OCI-LY7 (cell line): ENCODE data around the gene MNT. TPM values are rescaled to one million over a fixed set of nuclear protein-coding genes. Genes with fewer than 3 reads are reported as not detected.

Experiments
- BruUV-seq: library from RNA; stranded (reverse); fragments of 400-500 nt; replicated peaks from 2 replicates; lab custom pipeline; 2021; lab: Mats Ljungman, UMichigan
- CTCF ChIA-PET: fragments of 300-600 bp; sonication (Branson Sonifier 250); formaldehyde crosslinking; loops from one replicate; lab custom pipeline; 2022; ENCODE audit warnings: antibody characterized with exemption; ENCODE audit not compliant: unreplicated experiment; lab: Charles Lee
- POLR2A ChIA-PET: fragments of 300-600 bp; sonication (Branson Sonifier 250); formaldehyde crosslinking; loops from one replicate; lab custom pipeline; 2022; ENCODE audit warnings: antibody characterized with exemption; lab: Charles Lee
- DNase-seq: peaks from one replicate; pipeline ENCODE4 v3.0.0-alpha.2; 2015; ENCODE audit warnings: low spot score
- H2AFZ ChIP-seq: fragments of 200-600 bp; sonication (generic), shearing (Covaris generic); 2 replicates; pipeline ENCODE4 v1.6.1; 2014; ENCODE audit warnings: mild to moderate bottlenecking, antibody characterized with exemption, low read length, moderate library complexity
- H3K27ac ChIP-seq: fragments of 200-600 bp; sonication (generic); 2 replicates; pipeline ENCODE4 v1.5.1; 2014; ENCODE audit warnings: mixed run types, low read depth, mild to moderate bottlenecking, moderate library complexity, low read length, inconsistent platforms; ENCODE audit not compliant: poor library complexity, severe bottlenecking
- H3K36me3 ChIP-seq: fragments of 200-600 bp; sonication (generic); 2 replicates; pipeline ENCODE4 v1.6.1; 2014; ENCODE audit warnings: mild to moderate bottlenecking, antibody characterized with exemption, low read length, moderate library complexity, mixed read lengths; ENCODE audit not compliant: insufficient read depth
- H3K4me1 ChIP-seq: fragments of 200-600 bp; sonication (generic); 2 replicates; pipeline ENCODE4 v1.5.1; 2014; ENCODE audit warnings: mild to moderate bottlenecking, low read length; ENCODE audit not compliant: insufficient read depth, poor library complexity, severe bottlenecking
- H3K4me2 ChIP-seq: fragments of 200-600 bp; sonication (generic); 2 replicates; pipeline ENCODE4 v1.6.1; 2014; ENCODE audit warnings: mild to moderate bottlenecking, low read length
- H3K4me3 ChIP-seq: fragments of 200-600 bp; sonication (generic); 2 replicates; pipeline ENCODE4 v1.5.1; 2014; ENCODE audit warnings: mild to moderate bottlenecking, low read depth, low read length; ENCODE audit not compliant: poor library complexity, severe bottlenecking
- H3K79me2 ChIP-seq: fragments of 200-600 bp; sonication (generic); 2 replicates; pipeline ENCODE4 v1.6.1; 2016; ENCODE audit warnings: low read depth, mild to moderate bottlenecking, low read length, moderate library complexity, mixed read lengths; ENCODE audit not compliant: insufficient read depth
- H3K9me2 ChIP-seq: fragments of 200-600 bp; sonication (generic); 2 replicates; pipeline ENCODE4 v1.6.1; 2016; ENCODE audit warnings: mild to moderate bottlenecking, low read length, mixed read lengths; ENCODE audit not compliant: insufficient read depth
- H3K9me3 ChIP-seq: fragments of 200-600 bp; sonication (generic); 2 replicates; pipeline ENCODE4 v1.6.1; 2014; ENCODE audit warnings: mild to moderate bottlenecking, mixed run types, low read length, mixed read lengths
- H4K20me1 ChIP-seq: fragments of 200-600 bp; sonication (generic); 2 replicates; pipeline ENCODE4 v1.6.1; 2014; ENCODE audit warnings: mild to moderate bottlenecking, antibody characterized with exemption, low read length, moderate library complexity, mixed read lengths; ENCODE audit not compliant: insufficient read depth
- EZH2phosphoT487 ChIP-seq: fragments of 200-600 bp; sonication (generic); IDR thresholded peaks from 2 replicates; pipeline ENCODE4 v1.6.1; 2018; ENCODE audit warnings: low read depth, borderline replicate concordance, mild to moderate bottlenecking, mixed run types, antibody characterized with exemption, low read length, moderate library complexity, mixed read lengths
- intact Hi-C: fragments of 100-400 bp; cut with micrococcal nuclease; formaldehyde crosslinking; loops from one replicate; pipeline ENCODE4 v1.10.0; 2022; ENCODE audit not compliant: unreplicated experiment
- total RNA-seq, 2 experiments: library from RNA; depleted of rRNA in 1 of 2; stranded (reverse); fragments of >200 nt in 1 of 2; shearing (Covaris generic) in 1 of 2; gene quantifications; 2 replicates each; pipeline ENCODE4 v1.2.3, GENCODE V29; 2014 to 2022
- TF ChIP-seq, protein P1 (sequence below): fragments of 200-600 bp; sonication (generic); conservative IDR thresholded peaks from 2 replicates; pipeline ENCODE4 v1.5.1; 2014; ENCODE audit warnings: mild to moderate bottlenecking, antibody characterized with exemption, low read length, moderate library complexity, mixed read lengths

The MNT gene
- total RNA-seq, 2 experiments from 2014 or later = 22.2 to 60.0 TPM

DNA sequence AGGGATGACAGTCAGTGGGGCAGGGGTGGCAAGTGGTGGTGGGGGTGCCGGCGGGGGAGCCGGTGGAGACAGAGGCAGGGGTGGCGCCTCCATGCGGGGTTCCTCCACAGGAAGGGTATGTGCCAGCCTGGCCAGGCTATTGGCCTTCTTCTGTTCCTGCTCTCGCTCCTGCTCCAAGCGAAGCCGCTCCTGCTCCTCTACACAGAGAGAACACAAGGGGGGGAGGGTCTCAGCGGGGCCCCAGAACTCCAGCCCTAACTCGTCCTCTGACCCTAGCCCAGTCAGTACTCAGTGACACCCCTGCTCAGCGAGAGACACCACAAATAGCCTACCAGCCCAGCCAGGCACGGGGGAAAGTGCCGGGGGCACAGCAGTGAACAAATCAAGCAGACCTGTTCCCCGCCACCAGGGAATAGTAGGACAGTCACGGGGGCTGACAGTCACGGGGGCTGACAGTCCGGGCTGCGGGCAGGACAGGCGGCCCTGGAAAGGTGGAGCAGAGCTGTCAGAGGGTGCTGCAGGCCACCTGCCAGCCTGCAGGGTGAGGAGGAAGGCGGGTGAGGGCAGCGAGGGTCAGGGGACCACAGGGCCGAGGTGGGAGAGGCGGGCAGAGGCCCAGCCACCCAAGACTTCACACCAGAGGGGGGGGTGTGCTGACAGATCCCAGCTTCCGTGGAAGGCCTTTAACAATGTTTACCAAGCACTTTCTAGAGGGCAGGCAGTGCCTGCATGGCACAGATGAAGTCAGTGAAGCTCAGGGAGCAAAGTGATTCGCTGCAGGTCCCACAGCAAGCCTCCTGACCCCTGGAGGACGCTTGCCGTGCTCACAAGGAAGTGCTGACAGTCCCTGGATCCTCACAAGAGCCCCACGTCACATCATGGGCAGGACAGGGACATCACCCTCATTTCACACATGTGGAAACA lies 5.3 kb downstream of the MNT start:
- ChIA-PET POLR2A (no interaction called here), CTCF (no interaction called here)
- H3K9me2 ChIP-seq = no peaks in the 10 kb centered on the region
- no TSS peak for BruUV-seq
- no peaks in the 10 kb centered on the region for H4K20me1 ChIP-seq
- TF ChIP-seq, protein P1, sequence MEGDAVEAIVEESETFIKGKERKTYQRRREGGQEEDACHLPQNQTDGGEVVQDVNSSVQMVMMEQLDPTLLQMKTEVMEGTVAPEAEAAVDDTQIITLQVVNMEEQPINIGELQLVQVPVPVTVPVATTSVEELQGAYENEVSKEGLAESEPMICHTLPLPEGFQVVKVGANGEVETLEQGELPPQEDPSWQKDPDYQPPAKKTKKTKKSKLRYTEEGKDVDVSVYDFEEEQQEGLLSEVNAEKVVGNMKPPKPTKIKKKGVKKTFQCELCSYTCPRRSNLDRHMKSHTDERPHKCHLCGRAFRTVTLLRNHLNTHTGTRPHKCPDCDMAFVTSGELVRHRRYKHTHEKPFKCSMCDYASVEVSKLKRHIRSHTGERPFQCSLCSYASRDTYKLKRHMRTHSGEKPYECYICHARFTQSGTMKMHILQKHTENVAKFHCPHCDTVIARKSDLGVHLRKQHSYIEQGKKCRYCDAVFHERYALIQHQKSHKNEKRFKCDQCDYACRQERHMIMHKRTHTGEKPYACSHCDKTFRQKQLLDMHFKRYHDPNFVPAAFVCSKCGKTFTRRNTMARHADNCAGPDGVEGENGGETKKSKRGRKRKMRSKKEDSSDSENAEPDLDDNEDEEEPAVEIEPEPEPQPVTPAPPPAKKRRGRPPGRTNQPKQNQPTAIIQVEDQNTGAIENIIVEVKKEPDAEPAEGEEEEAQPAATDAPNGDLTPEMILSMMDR = no peak
- TF ChIP-seq EZH2phosphoT487 = no peak
- peak overlapping the region; percentile 63; the same call in 1 of the 2 replicates for H3K4me2 ChIP-seq
- peaks cover 10% of the 10 kb centered on the region; the same call in 1 of the 2 replicates for H3K79me2 ChIP-seq
- intact Hi-C loops = no loop called here
- H3K9me3 ChIP-seq = no peaks in the 10 kb centered on the region
- H3K4me1 ChIP-seq = peaks cover 53% of the 10 kb centered on the region
- H3K36me3 ChIP-seq = 0 out of 2 replicates have a peak, but pooled peaks cover 2% of the 10 kb centered on the region
- H2AFZ ChIP-seq = no peak overlapping the region
- DNase-seq = no peak
- no peak overlapping the region for H3K27ac ChIP-seq
- no peak overlapping the region for H3K4me3 ChIP-seq

DNA sequence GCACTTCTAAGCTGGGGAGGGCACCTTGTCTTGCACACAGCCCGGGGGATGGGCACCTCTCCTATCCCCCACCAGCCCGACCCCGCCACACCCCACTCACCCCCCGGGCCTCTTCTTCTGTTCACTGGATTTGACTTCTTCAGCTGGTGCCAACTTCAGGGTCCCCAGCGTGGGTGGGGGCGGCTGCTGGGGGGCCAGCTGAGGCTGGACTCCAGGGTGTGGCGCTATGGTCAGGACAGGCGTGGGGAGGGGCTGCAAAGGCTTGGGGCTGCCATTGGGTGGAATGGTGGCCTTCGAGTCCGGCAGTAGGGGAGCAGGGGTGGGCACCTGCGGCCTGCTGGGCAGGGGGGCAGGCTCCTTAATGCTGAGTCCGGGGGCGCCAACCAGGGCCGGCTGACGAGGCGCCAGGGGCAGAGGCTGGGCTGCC lies 6.1 kb downstream of the MNT start:
- ChIA-PET POLR2A (no interaction called here), CTCF (no interaction called here)
- intact Hi-C loops = no loop called here
- Histone ChIP-seq H3K4me3 (no peak overlapping the region), H2AFZ (no peak overlapping the region), H4K20me1 (no peaks in the 10 kb centered on the region), H3K9me3 (no peaks in the 10 kb centered on the region), H3K4me1 (peaks cover 53% of the 10 kb centered on the region), H3K27ac (no peak overlapping the region), H3K36me3 (0 out of 2 replicates have a peak, but pooled peaks cover 2% of the 10 kb centered on the region), H3K79me2 (peaks cover 10% of the 10 kb centered on the region; the same call in 1 of the 2 replicates), H3K9me2 (no peaks in the 10 kb centered on the region), H3K4me2 (peak overlapping the region; percentile 73; the same call in 1 of the 2 replicates)
- TF ChIP-seq, protein P1 = no peak
- no peak for TF ChIP-seq EZH2phosphoT487
- DNase-seq = no peak
- BruUV-seq = no TSS peak
